Epithelial cell of alveolus of lung (primary cell): ENCODE data around the gene ATP5IF1. TPM values are rescaled to one million over a fixed set of nuclear protein-coding genes. Genes with fewer than 3 reads are reported as not detected.

Experiments
- total RNA-seq: library from RNA; depleted of rRNA; stranded (reverse); fragments of >200 nt; gene quantifications from 2 replicates; pipeline ENCODE4 v1.2.1, GENCODE V29; 2015

The ATP5IF1 gene
- 168 and 335 TPM in 2 replicates for total RNA-seq

DNA sequence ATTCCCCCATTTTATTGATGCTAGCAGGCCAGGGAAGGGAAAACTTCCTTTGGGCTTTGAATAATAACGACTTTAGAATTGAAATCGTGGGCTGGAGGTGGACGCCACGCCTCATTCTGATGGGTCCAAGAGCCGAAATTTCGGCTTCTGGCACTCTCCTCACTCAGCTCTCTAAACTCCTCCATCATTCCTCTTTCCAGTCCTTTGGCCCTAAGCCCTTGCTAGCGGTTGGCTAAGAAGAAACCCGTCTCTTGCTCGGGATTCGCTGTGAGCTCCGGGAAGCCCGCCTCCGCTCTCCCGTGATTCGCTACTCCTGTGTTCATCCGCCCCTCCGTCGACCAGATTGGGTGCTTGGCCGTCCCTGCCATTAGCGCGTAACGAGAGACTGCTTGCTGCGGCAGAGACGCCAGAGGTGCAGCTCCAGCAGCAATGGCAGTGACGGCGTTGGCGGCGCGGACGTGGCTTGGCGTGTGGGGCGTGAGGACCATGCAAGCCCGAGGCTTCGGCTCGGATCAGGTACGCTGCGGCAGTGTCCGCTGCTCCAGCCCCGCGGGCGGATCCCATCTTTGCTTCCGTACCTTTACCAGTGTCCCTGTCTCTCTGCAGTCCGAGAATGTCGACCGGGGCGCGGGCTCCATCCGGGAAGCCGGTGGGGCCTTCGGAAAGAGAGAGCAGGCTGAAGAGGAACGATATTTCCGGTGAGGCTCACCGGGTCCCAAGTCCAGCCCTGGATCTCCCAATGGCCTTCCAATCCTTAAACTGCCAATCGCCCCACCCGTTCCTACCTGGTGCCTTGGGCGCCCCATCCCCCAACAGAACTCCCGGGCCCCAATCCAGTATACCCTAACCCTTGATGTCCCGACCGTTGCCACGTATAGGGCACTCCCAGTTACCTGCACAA lies at the start of gene ATP5IF1:
Gene ATP5IF1 (plus strand): TSS at position 370 of the 901 bp plus-strand sequence. CDS start 60 bp downstream, at position 430.

DNA sequence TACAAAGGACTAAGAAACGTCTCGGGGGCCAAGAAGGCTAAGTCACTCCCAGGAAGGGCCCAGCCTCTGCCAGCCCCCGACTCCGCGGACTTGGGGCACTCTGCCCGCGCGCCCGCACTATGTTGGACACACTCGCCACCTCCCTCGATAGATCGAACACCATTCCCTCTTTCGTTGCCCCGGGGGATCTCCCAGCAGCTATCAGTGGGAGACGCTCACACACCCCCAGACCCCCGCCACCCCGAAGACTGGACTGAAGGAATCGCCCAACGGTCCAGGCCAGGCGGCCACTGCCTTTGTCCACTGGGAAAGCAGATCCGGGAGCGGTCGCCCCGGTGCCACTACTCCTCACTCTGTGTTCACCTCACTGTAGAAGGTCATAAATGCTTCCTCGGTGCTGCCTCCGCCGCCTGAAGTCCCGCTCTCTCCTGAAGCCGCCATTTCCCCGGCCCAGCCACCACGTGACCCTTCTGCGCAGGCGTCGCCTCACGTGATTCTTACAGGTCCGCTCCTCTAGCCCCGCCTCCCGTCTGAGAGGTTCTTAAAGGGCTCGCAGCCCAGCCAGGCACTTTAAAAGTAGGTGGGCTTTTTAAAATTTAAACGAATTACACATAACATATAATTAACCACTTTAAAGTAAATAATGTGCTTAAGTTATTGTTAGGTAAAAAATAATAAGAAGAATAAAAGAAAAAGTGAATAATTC lies 3.2 kb upstream of the ATP5IF1 start, which contains the start of gene DNAJC8:
Gene DNAJC8 (minus strand): TSS at position 472 of the 706 bp plus-strand sequence. CDS start 31 bp downstream, at position 441.

DNA sequence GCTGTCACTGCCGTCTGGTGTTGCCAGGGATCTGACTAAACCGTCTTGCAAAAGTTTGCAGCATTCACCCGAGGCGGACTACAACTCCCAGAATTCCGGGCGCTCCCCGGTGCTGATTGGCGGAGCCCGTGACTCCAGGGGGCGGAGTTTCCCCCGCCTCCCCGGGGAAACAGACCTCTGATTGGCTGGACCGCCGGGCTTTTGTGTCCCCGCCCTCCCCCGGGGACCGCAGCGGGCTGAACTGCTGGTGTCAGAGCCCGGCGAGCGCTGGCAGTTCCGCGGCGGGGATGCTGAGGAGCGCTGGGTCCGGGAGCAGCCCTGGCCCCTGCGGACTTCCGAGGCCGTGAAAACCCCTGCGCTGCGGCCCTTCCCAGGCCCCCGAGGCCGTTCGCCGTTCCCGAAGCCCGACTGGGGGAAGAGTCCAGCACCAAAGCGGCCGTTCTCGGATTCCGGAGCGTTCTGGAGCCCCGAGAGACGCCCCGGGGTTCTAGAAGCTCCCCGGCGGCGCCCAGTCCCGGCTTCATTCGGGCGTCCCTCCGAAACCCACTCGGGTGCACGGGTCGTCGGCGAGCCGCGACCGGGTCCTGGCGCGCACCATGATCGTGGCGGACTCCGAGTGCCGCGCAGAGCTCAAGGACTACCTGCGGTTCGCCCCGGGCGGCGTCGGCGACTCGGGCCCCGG lies 23.5 kb downstream of the ATP5IF1 start, which contains the start of gene SESN2:
Gene SESN2 (plus strand): TSS at position 267 of the 682 bp plus-strand sequence. CDS start 330 bp downstream, at position 597.

Other genes starting within 250 kb of the ATP5IF1 start
- 8.4 and 10.9 TPM in 2 replicates for gene EYA3, start 147.5 kb upstream of the ATP5IF1 start, total RNA-seq
- gene PTAFR, start 59.4 kb upstream of the ATP5IF1 start, total RNA-seq, result under 0.01 and 0.13 TPM in 2 replicates
- 58.6 and 66.0 TPM in 2 replicates for gene DNAJC8, start 3.1 kb upstream of the ATP5IF1 start, total RNA-seq
- gene SESN2, start 23.4 kb downstream of the ATP5IF1 start, total RNA-seq, result 19.6 and 31.4 TPM in 2 replicates
- gene MED18, start 92.9 kb downstream of the ATP5IF1 start, total RNA-seq, result 11.5 and 23.4 TPM in 2 replicates
- 9.1 and 14.5 TPM in 2 replicates for gene PHACTR4, start 133.6 kb downstream of the ATP5IF1 start, total RNA-seq